GM21447 (cell line): ENCODE data around the gene DNAJC7.
"Not testable (repeated sequence)": the region's sequence is repeated elsewhere in the genome, so short reads cannot be mapped to it uniquely, and the experiment has no call there.

Experiments
- ATAC-seq: cut with Tn5 transposase; IDR thresholded peaks from one replicate; pipeline ENCODE4 v1.9.1; 2021; ENCODE audit not compliant: unreplicated experiment

DNAJC7 gene

GRCh38 chr17:42041619-42042018 is 24.4 kb upstream of the DNAJC7 start:
- ATAC-seq: no peak

GRCh38 chr17:42040818-42041217 is 23.6 kb upstream of the DNAJC7 start:
- no peak for ATAC-seq

- ATAC-seq: no peak
These were observed 22.8 kb upstream of the DNAJC7 start for GRCh38 chr17:42039794-42040763.

- no peak for ATAC-seq
These were observed 21.2 kb upstream of the DNAJC7 start for GRCh38 chr17:42038221-42038973.

- no peak for ATAC-seq
These were observed 16.8 kb upstream of the DNAJC7 start for GRCh38 chr17:42034059-42034458.

- ATAC-seq: no peak
These were observed 14.3 kb upstream of the DNAJC7 start for GRCh38 chr17:42031584-42031983.

GRCh38 chr17:42028791-42029127 is 11.5 kb upstream of the DNAJC7 start:
- ATAC-seq: no peak

GRCh38 chr17:42027961-42028790 is 10.9 kb upstream of the DNAJC7 start:
- ATAC-seq: no peak

GRCh38 chr17:42027590-42027889 is 10.3 kb upstream of the DNAJC7 start:
- no peak for ATAC-seq

- no peak for ATAC-seq
These were observed 9.8 kb upstream of the DNAJC7 start for GRCh38 chr17:42026857-42027589.

GRCh38 chr17:42025936-42026335 is 8.7 kb upstream of the DNAJC7 start:
- ATAC-seq: no peak

GRCh38 chr17:42025191-42025579 is 7.9 kb upstream of the DNAJC7 start:
- ATAC-seq: no peak

- ATAC-seq: no peak
These were observed 6.5 kb upstream of the DNAJC7 start for GRCh38 chr17:42023524-42024349.

- ATAC-seq: not testable (repeated sequence)
These were observed 3.6 kb upstream of the DNAJC7 start for GRCh38 chr17:42020845-42021244.

GRCh38 chr17:42019509-42020404 is 2.5 kb upstream of the DNAJC7 start, which contains the start of gene NKIRAS2:
Gene NKIRAS2 (plus strand): TSS chr17:42020090. CDS start chr17:42021578, 1,488 bp downstream.
- ATAC-seq: peak; percentile 47

- no peak for ATAC-seq
These were observed 1.7 kb upstream of the DNAJC7 start for GRCh38 chr17:42018988-42019387.

- no peak for ATAC-seq
These were observed 1.1 kb upstream of the DNAJC7 start for GRCh38 chr17:42018339-42018738.

GRCh38 chr17:42017866-42018200 is 594 bp upstream of the DNAJC7 start:
- ATAC-seq: no peak

- ATAC-seq: no peak
These were observed 818 bp downstream of the DNAJC7 start for GRCh38 chr17:42016411-42016831.
